Esophagus muscularis mucosa (tissue), 3 donors: ENCODE data around the gene CCDC85C.

Experiments
- POLR2A ChIP-seq: fragments of 450-650 bp; IDR thresholded peaks from one replicate; pipeline ENCODE4 v1.6.1; 2017; ENCODE audit warnings: antibody characterized with exemption, moderate library complexity, mild to moderate bottlenecking, low read depth
- POLR2AphosphoS5 ChIP-seq, 2 donors: sonication (generic); formaldehyde crosslinking; IDR thresholded peaks; one replicate each; pipeline ENCODE4 v1.6.1; 2017; ENCODE audit warnings: antibody characterized with exemption in 2 of 2
- TF ChIP-seq, protein P1 (sequence below), 3 experiments: fragments of 200-600 bp in 2 of 3; fragments of 450-650 bp in 1 of 3; sonication (generic) in 2 of 3; IDR thresholded peaks; one replicate each; pipeline ENCODE4 v1.5.1; 2017 to 2019; ENCODE audit warnings: antibody characterized with exemption in 3 of 3, mild to moderate bottlenecking in 2 of 3, moderate library complexity in 1 of 3

DNA sequence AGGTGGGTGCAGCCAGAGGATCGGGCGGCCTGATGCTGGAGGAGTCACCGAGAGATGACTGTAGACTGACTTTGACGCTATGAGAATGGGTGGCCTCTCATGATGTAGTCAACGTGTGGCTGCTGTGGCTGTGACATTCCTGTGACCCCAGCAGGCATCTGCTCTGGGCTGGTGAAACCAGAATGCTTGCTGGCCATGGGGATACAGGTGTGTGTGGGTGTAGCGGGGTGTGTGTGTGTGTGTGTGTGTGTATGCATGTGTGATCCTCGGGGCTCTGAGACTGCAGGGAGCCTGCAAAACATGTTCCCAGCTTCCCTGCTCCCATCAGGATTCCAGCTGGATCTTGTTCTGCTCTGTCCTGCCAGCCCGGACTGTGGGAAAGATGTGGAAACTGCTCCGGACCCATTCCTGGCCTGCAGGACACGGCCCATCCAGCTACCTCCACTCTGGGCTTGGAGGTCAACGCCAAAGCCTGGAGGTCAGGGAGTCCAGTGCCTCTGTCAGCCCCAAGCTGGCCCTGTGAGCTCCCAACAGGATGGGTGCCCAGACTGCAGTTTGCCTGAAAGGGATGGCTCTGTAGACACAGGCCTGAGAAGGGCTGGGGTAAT lies 22.1 kb upstream of the CCDC85C start:
- TF ChIP-seq, protein P1, sequence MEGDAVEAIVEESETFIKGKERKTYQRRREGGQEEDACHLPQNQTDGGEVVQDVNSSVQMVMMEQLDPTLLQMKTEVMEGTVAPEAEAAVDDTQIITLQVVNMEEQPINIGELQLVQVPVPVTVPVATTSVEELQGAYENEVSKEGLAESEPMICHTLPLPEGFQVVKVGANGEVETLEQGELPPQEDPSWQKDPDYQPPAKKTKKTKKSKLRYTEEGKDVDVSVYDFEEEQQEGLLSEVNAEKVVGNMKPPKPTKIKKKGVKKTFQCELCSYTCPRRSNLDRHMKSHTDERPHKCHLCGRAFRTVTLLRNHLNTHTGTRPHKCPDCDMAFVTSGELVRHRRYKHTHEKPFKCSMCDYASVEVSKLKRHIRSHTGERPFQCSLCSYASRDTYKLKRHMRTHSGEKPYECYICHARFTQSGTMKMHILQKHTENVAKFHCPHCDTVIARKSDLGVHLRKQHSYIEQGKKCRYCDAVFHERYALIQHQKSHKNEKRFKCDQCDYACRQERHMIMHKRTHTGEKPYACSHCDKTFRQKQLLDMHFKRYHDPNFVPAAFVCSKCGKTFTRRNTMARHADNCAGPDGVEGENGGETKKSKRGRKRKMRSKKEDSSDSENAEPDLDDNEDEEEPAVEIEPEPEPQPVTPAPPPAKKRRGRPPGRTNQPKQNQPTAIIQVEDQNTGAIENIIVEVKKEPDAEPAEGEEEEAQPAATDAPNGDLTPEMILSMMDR (IDR thresholded peaks at IDR 0.05): no peak
- TF ChIP-seq POLR2A (no peak), POLR2AphosphoS5 (IDR thresholded peaks at IDR 0.05) (no peak)
